Measurements from ENCODE around the gene AIG1. TPM values are rescaled to one million over a fixed set of nuclear protein-coding genes. Genes with fewer than 3 reads are reported as not detected.

Gene AIG1
- total RNA-seq, 6 experiments from 2014 or later, result 50.7 to 70.5 (median 52.5) TPM

DNA sequence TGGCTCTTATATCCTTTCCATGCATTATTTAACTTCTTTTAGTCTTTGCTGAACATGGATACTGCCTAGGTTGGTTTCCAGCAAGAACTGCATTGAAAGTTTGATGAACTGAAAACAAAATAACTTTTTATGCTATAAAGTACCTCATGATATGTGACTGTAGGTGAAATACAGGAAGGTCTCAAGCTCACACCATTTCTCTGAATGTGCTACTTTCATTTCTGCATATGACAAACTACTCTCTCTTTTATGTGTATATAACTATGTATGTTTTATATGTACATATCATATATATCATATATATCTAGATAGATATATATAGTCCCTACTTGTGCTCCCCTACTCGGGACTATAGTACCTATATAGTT, 65.9 kb downstream of the AIG1 start:
- Mint-ChIP-seq H3K4me1 (ENCODE audit: low read depth) (peaks cover 23% of the 10 kb centered on the region), H3K36me3 (ENCODE audit: low read depth) (peaks cover 38% of the 10 kb centered on the region), H3K27me3 (ENCODE audit: insufficient read depth) (no peaks in the 10 kb centered on the region; the same call in 1 of the 2 replicates), H3K27ac (no peak overlapping the region), H3K4me3 (no peak overlapping the region), H3K9me3 (peaks cover 11% of the 10 kb centered on the region)
- DNase-seq, result no peak
- TF ChIP-seq, protein P1, sequence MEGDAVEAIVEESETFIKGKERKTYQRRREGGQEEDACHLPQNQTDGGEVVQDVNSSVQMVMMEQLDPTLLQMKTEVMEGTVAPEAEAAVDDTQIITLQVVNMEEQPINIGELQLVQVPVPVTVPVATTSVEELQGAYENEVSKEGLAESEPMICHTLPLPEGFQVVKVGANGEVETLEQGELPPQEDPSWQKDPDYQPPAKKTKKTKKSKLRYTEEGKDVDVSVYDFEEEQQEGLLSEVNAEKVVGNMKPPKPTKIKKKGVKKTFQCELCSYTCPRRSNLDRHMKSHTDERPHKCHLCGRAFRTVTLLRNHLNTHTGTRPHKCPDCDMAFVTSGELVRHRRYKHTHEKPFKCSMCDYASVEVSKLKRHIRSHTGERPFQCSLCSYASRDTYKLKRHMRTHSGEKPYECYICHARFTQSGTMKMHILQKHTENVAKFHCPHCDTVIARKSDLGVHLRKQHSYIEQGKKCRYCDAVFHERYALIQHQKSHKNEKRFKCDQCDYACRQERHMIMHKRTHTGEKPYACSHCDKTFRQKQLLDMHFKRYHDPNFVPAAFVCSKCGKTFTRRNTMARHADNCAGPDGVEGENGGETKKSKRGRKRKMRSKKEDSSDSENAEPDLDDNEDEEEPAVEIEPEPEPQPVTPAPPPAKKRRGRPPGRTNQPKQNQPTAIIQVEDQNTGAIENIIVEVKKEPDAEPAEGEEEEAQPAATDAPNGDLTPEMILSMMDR (IDR thresholded peaks at IDR 0.05), result no peak

DNA sequence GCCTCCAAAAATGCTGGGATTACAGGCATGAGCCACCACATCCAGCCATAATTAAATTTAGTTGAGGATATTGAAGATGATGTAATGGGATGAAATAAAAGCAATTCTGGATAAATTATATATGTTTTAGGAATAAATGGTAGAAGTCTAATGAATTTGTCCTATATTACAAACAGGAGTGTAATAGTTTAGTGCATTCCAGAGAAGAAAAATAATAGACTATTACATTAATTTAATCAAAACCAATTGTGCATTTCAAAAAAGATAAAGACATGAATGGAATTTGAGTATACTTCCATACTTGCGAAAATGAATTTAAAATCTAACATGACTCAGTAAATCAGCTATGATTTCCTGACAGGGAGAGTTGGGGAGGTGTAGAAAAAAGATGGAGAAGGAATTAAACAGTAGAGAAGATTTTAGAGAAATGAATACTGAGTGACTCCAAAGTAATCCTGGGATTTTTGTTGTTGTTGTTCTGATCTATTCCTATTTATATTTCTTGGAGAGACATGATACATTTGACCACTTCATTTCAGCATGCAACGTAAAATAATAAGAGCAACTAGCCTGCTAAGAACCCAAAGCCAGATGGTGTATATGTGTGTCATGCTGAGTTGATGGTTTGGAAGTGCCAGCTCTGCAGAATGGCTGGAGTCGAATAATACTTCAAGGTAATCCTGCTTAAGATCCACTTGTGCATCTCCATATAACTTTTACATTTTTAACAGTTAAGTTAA, 67.4 kb downstream of the AIG1 start:
- TF ChIP-seq, protein P1 (IDR thresholded peaks at IDR 0.05), result no peak
- Mint-ChIP-seq H3K27ac (no peak overlapping the region), H3K4me1 (ENCODE audit: low read depth) (peaks cover 18% of the 10 kb centered on the region), H3K4me3 (no peak overlapping the region), H3K36me3 (ENCODE audit: low read depth) (peaks cover 32% of the 10 kb centered on the region), H3K27me3 (ENCODE audit: insufficient read depth) (no peaks in the 10 kb centered on the region; the same call in 1 of the 2 replicates), H3K9me3 (peaks cover 11% of the 10 kb centered on the region)
- no peak for DNase-seq

DNA sequence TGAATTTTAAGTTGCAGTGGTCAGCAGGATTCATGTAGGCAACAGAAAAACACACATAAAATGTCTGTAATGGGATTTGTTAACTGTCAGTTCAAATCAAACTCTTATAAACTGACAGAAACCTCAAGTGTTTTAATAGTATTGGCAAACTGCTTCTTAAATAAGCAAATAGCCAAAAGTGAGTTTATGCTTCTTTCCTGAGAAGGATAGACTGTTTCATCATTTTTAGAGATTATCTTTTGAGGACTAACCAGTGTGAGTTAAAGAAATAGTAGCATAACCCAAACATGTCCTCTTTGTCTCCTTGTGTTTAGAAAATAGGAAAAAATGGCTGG, 68.0 kb downstream of the AIG1 start:
- Mint-ChIP-seq H3K27ac (no peak overlapping the region), H3K27me3 (ENCODE audit: insufficient read depth) (no peaks in the 10 kb centered on the region; the same call in 1 of the 2 replicates)

DNA sequence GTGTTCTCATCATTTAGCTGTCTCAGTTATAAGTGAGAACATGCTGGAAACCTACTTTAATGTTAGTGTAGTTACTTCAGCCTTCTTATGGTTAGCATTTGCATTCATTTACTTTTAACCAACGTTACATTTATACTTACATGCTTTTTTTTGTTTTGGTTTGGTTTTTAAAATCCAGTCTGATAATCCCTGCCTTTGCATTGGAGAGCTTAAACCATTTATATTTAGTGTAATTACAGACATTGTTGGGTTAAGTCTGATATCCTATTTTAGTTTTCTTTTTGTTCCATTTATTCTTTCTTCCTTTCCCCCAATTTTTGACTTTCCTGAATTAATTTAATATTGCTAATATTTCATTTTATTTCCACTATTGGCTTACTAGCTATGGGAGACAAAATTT, 70.2 kb downstream of the AIG1 start:
- Mint-ChIP-seq H3K36me3 (ENCODE audit: low read depth) (peaks cover 26% of the 10 kb centered on the region), H3K4me1 (ENCODE audit: low read depth) (peaks cover 20% of the 10 kb centered on the region)

More for the DNA sequence above, 68.0 kb downstream of the AIG1 start:
- TF ChIP-seq, protein P1 (IDR thresholded peaks at IDR 0.05), result no peak
- no peak overlapping the region for H3K4me3 Mint-ChIP-seq
- H3K9me3 Mint-ChIP-seq, result peaks cover 11% of the 10 kb centered on the region
- peaks cover 32% of the 10 kb centered on the region for H3K36me3 Mint-ChIP-seq (ENCODE audit: low read depth)
- no peak for DNase-seq
- peaks cover 17% of the 10 kb centered on the region for H3K4me1 Mint-ChIP-seq (ENCODE audit: low read depth)

DNA sequence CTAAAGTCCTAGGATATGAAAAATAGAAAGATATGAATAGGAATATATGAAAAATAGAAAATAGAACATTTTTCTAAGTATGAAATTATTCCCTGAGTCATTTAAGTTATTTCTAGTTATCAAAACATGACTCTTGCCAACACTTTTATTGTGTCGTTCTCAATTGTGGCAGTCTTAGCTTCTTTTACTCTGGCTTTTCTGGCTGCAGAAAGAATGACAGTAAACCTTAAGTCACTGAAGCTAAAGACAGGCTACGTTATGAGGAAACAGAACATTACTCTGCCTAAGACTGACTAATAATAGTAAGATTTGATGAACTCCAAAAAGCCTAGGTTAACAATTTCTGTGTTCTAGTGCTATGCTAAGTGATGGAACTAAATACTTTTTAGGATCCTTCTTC, 74.6 kb downstream of the AIG1 start:
- Mint-ChIP-seq H3K9me3 (peaks cover 15% of the 10 kb centered on the region), H3K4me1 (ENCODE audit: low read depth) (peaks cover 30% of the 10 kb centered on the region), H3K4me3 (no peak overlapping the region), H3K27me3 (ENCODE audit: insufficient read depth) (no peaks in the 10 kb centered on the region), H3K27ac (no peak overlapping the region), H3K36me3 (ENCODE audit: low read depth) (peaks cover 50% of the 10 kb centered on the region)
- DNase-seq, result no peak
- TF ChIP-seq, protein P1 (IDR thresholded peaks at IDR 0.05), result no peak

More for the DNA sequence above, 70.2 kb downstream of the AIG1 start:
- Mint-ChIP-seq H3K27ac (no peak overlapping the region), H3K9me3 (peaks cover 11% of the 10 kb centered on the region), H3K4me3 (no peak overlapping the region), H3K27me3 (ENCODE audit: insufficient read depth) (no peaks in the 10 kb centered on the region; the same call in 1 of the 2 replicates)
- DNase-seq, result no peak
- TF ChIP-seq, protein P1 (IDR thresholded peaks at IDR 0.05), result no peak

Data from HFFc6 (cell line).